Progenitor cell of endocrine pancreas (in vitro differentiated cells): ENCODE data around the gene SYCP2. TPM values are rescaled to one million over a fixed set of nuclear protein-coding genes. Genes with fewer than 3 reads are reported as not detected.

Experiments
- DNase-seq: peaks from one replicate; pipeline ENCODE4 v3.0.0; 2021; ENCODE audit warnings: low spot score; ENCODE audit not compliant: unreplicated experiment
- H3K27ac Mint-ChIP-seq: 2 replicates; pipeline ENCODE4 v1.8.0; 2021; ENCODE audit warnings: mild to moderate bottlenecking, moderate library complexity, mixed read lengths
- H3K27me3 Mint-ChIP-seq: 2 replicates; pipeline ENCODE4 v1.8.0; 2021; ENCODE audit warnings: mixed read lengths
- H3K36me3 Mint-ChIP-seq: 2 replicates; pipeline ENCODE4 v1.8.0; 2022; ENCODE audit warnings: mixed read lengths; ENCODE audit not compliant: insufficient read depth
- H3K4me1 Mint-ChIP-seq: 2 replicates; pipeline ENCODE4 v1.8.0; 2021; ENCODE audit warnings: low read depth, mixed read lengths
- H3K4me3 Mint-ChIP-seq: 2 replicates; pipeline ENCODE4 v1.8.0; 2021; ENCODE audit warnings: low read depth, mild to moderate bottlenecking, moderate library complexity, mixed read lengths
- H3K9me3 Mint-ChIP-seq: 2 replicates; pipeline ENCODE4 v1.8.0; 2021; ENCODE audit warnings: low read depth, mixed read lengths
- total RNA-seq: library from RNA; stranded (reverse); gene quantifications from 2 replicates; pipeline ENCODE4 v1.2.1, GENCODE V29; 2021
- TF ChIP-seq, protein P1 (sequence below): fragments of 200-600 bp; sonication (generic); IDR thresholded peaks from one replicate; pipeline ENCODE4 v1.5.0; 2021; ENCODE audit warnings: antibody characterized with exemption, mild to moderate bottlenecking; ENCODE audit not compliant: unreplicated experiment

SYCP2 gene
- total RNA-seq, 1 donor from 2014 or later, result 2.2 TPM

GRCh38 chr20:59866338-59866737 lies 67.1 kb downstream of the SYCP2 start:
- no peak overlapping the region for H3K27ac Mint-ChIP-seq
- DNase-seq, result no peak
- H3K36me3 Mint-ChIP-seq, result no peaks in the 10 kb centered on the region
- TF ChIP-seq, protein P1, sequence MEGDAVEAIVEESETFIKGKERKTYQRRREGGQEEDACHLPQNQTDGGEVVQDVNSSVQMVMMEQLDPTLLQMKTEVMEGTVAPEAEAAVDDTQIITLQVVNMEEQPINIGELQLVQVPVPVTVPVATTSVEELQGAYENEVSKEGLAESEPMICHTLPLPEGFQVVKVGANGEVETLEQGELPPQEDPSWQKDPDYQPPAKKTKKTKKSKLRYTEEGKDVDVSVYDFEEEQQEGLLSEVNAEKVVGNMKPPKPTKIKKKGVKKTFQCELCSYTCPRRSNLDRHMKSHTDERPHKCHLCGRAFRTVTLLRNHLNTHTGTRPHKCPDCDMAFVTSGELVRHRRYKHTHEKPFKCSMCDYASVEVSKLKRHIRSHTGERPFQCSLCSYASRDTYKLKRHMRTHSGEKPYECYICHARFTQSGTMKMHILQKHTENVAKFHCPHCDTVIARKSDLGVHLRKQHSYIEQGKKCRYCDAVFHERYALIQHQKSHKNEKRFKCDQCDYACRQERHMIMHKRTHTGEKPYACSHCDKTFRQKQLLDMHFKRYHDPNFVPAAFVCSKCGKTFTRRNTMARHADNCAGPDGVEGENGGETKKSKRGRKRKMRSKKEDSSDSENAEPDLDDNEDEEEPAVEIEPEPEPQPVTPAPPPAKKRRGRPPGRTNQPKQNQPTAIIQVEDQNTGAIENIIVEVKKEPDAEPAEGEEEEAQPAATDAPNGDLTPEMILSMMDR, result no peak
- no peaks in the 10 kb centered on the region for H3K9me3 Mint-ChIP-seq
- no peak overlapping the region for H3K4me3 Mint-ChIP-seq
- H3K4me1 Mint-ChIP-seq, result peaks cover 8% of the 10 kb centered on the region
- H3K27me3 Mint-ChIP-seq, result peaks cover 5% of the 10 kb centered on the region

GRCh38 chr20:59864726-59865125 lies 68.7 kb downstream of the SYCP2 start:
- Mint-ChIP-seq H3K4me3 (no peak overlapping the region), H3K9me3 (no peaks in the 10 kb centered on the region), H3K4me1 (peaks cover 8% of the 10 kb centered on the region), H3K27ac (no peak overlapping the region), H3K36me3 (no peaks in the 10 kb centered on the region), H3K27me3 (peaks cover 5% of the 10 kb centered on the region)
- TF ChIP-seq, protein P1, result no peak
- DNase-seq, result no peak

GRCh38 chr20:59863058-59863457 lies 70.4 kb downstream of the SYCP2 start:
- DNase-seq, result no peak
- peaks cover 4% of the 10 kb centered on the region for H3K27me3 Mint-ChIP-seq
- TF ChIP-seq, protein P1, result no peak
- no peaks in the 10 kb centered on the region for H3K36me3 Mint-ChIP-seq
- peaks cover 4% of the 10 kb centered on the region for H3K9me3 Mint-ChIP-seq
- no peak overlapping the region for H3K4me3 Mint-ChIP-seq
- H3K27ac Mint-ChIP-seq, result no peak overlapping the region
- H3K4me1 Mint-ChIP-seq, result peaks cover 8% of the 10 kb centered on the region

DNA sequence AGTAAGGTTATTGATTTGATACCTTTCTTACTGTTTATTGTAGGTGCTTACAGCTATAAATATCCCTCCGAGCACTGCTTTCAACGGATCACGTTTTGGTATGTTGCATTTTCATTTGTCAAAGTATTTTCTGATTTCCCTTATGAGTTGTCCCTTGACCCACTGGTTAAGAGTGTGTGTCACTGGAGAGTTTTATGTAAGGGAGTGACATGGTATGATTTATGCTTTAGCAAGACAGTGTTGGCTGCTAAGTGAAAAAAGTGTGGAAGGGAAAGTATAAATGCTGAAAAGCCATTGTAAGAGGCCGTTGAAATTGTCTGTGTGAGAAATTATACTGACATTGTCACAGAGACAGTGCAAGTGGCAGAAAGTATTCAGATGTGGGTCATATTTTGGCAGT lies 72.0 kb downstream of the SYCP2 start:
- peaks cover 4% of the 10 kb centered on the region for H3K9me3 Mint-ChIP-seq
- peaks cover 8% of the 10 kb centered on the region for H3K4me1 Mint-ChIP-seq
- DNase-seq, result no peak
- TF ChIP-seq, protein P1, result no peak
- H3K27ac Mint-ChIP-seq, result no peak overlapping the region
- H3K4me3 Mint-ChIP-seq, result no peak overlapping the region
- H3K27me3 Mint-ChIP-seq, result peaks cover 4% of the 10 kb centered on the region
- H3K36me3 Mint-ChIP-seq, result no peaks in the 10 kb centered on the region

GRCh38 chr20:59858425-59858824 lies 75.0 kb downstream of the SYCP2 start:
- Mint-ChIP-seq H3K27me3 (peaks cover 4% of the 10 kb centered on the region), H3K9me3 (peaks cover 7% of the 10 kb centered on the region), H3K4me3 (no peak overlapping the region), H3K4me1 (peaks cover 3% of the 10 kb centered on the region), H3K36me3 (no peaks in the 10 kb centered on the region), H3K27ac (no peak overlapping the region)
- DNase-seq, result no peak
- TF ChIP-seq, protein P1, result no peak
